Transverse colon (tissue), 4 donors: ENCODE measurements around the gene F8. TPM values are rescaled to one million over a fixed set of nuclear protein-coding genes. Genes with fewer than 3 reads are reported as not detected.
"Not testable (repeated sequence)": the region's sequence is repeated elsewhere in the genome, so short reads cannot be mapped to it uniquely, and the experiment has no call there.

Experiments
- DNase-seq: peaks from one replicate; pipeline ENCODE4 v3.0.0-alpha.2; 2019
- H3K27ac ChIP-seq, 4 donors: fragments of 200-600 bp; sonication (generic); 2 replicates each; pipeline ENCODE4 v1.5.1; 2016 to 2018; ENCODE audit warnings: inconsistent platforms in 4 of 4
- H3K27me3 ChIP-seq: fragments of 200-600 bp; sonication (generic); 2 replicates; pipeline ENCODE4 v1.5.1; 2017; ENCODE audit warnings: inconsistent platforms
- H3K36me3 ChIP-seq, 4 donors: fragments of 200-600 bp; sonication (generic); 2 replicates each; pipeline ENCODE4 v1.5.1; 2017 to 2019; ENCODE audit warnings: inconsistent platforms in 4 of 4
- H3K4me1 ChIP-seq, 4 donors: fragments of 200-600 bp; sonication (generic); 2 replicates each; pipeline ENCODE4 v1.5.1; 2017 to 2020; ENCODE audit warnings: inconsistent platforms in 4 of 4
- H3K4me3 ChIP-seq, 4 donors: fragments of 200-600 bp; sonication (generic); 1 replicate in 1 of 4; 2 replicates in 3 of 4; pipeline versions ENCODE4 v1.5.1 to v1.6.1; 2017 to 2019; ENCODE audit warnings: inconsistent platforms in 4 of 4
- H3K9me3 ChIP-seq, 2 donors: fragments of 200-600 bp; sonication (generic); 2 replicates each; pipeline ENCODE4 v1.5.1; 2017 to 2019; ENCODE audit warnings: inconsistent platforms in 2 of 2
- EP300 ChIP-seq: sonication (generic); formaldehyde crosslinking; IDR thresholded peaks from one replicate; pipeline ENCODE4 v1.6.1; 2017; ENCODE audit warnings: antibody characterized with exemption, low read depth
- POLR2A ChIP-seq: fragments of 450-650 bp; IDR thresholded peaks from one replicate; pipeline ENCODE4 v1.6.1; 2016; ENCODE audit warnings: antibody characterized with exemption, mild to moderate bottlenecking, moderate library complexity
- POLR2AphosphoS5 ChIP-seq, 3 donors: sonication (generic); formaldehyde crosslinking; IDR thresholded peaks; one replicate each; pipeline ENCODE4 v1.6.1; 2016; ENCODE audit warnings: antibody characterized with exemption in 3 of 3
- WGBS, 2 donors: methylation state at CpG; one replicate each; pipeline ENCODE4 v1.1.5; 2018; ENCODE audit warnings: low coverage in 1 of 2; 5-methylcytosine and 5-hydroxymethylcytosine counted together
- in situ Hi-C, 4 donors: fragments of 200-750 bp; cut with MboI; loops; one replicate each; pipeline versions ENCODE4 v1.15.0 to v1.15.1; 2017; ENCODE audit warnings: low sequenced_read_pairs in 3 of 4, low pct_ligation_motif_present in 1 of 4, low pct_unique_long_range_greater_than_20kb in 1 of 4
- intact Hi-C: fragments of 100-400 bp; cut with DNase I; formaldehyde crosslinking; loops from one replicate; pipeline ENCODE4 v1.15.1; 2023; ENCODE audit warnings: low total_unique reads
- total RNA-seq, 4 donors: library from RNA; depleted of rRNA; stranded (reverse); fragments of >200 nt; gene quantifications; one replicate each; pipeline ENCODE4 v1.1.0, GENCODE V29; 2016
- TF ChIP-seq, protein P1 (sequence below), 5 experiments: fragments of 200-600 bp in 3 of 5; fragments of 450-650 bp in 2 of 5; sonication (generic) in 3 of 5; IDR thresholded peaks; 1 replicate in 2 of 5; 2 replicates in 3 of 5; pipeline ENCODE4 v1.5.1; 2016 to 2017; ENCODE audit warnings: antibody characterized with exemption in 5 of 5, inconsistent platforms in 3 of 5, mild to moderate bottlenecking in 2 of 5, moderate library complexity in 1 of 5

Gene F8
- total RNA-seq, 4 donors from 2014 or later: 1.2 to 4.5 (median 4.0) TPM

DNA sequence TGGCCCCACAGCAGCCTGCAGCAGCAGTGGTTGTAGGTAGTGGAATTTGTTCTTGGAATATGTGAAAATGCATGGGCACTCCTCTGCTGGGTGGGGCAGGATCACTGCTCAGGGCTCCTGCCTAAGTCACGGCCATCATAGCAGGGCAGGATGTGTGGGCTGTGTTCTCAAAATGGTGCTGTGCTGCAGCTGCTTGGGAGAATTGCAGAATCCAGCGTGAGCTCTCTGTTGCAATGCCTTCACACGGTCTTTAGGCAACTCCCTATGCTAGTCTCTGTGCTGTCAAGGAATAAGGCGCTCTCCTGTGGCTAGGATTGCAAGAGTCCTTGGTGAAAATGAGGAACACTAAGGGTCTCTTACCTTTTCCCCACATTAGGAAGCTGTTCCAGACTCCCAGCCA is 42.9 kb downstream of the F8 start:
- 77% methylated on average over 4 of the region's 4 CpGs; no CpG with 5 or more reads in 1 of the 2 donors for WGBS, 2 donors
- intact Hi-C loops (no loop called here), in situ Hi-C loops (loop anchor here in 3 of 4 donors (10.0 to 25.0 kb wide), 2 partner anchors 85 to 108 kb away; no protein-coding TSS in a partner anchor)
- Histone ChIP-seq H3K4me3 (no peak overlapping the region), H3K27me3 (no peaks in the 10 kb centered on the region), H3K4me1 (peaks cover 0 to 4% (median 0%) of the 10 kb centered on the region in 4 donors), H3K9me3 (no peaks in the 10 kb centered on the region), H3K27ac (no peak overlapping the region), H3K36me3 (no peaks in the 10 kb centered on the region)
- TF ChIP-seq POLR2AphosphoS5 (IDR thresholded peaks at IDR 0.05): no peak
- TF ChIP-seq, protein P1, sequence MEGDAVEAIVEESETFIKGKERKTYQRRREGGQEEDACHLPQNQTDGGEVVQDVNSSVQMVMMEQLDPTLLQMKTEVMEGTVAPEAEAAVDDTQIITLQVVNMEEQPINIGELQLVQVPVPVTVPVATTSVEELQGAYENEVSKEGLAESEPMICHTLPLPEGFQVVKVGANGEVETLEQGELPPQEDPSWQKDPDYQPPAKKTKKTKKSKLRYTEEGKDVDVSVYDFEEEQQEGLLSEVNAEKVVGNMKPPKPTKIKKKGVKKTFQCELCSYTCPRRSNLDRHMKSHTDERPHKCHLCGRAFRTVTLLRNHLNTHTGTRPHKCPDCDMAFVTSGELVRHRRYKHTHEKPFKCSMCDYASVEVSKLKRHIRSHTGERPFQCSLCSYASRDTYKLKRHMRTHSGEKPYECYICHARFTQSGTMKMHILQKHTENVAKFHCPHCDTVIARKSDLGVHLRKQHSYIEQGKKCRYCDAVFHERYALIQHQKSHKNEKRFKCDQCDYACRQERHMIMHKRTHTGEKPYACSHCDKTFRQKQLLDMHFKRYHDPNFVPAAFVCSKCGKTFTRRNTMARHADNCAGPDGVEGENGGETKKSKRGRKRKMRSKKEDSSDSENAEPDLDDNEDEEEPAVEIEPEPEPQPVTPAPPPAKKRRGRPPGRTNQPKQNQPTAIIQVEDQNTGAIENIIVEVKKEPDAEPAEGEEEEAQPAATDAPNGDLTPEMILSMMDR (IDR thresholded peaks at IDR 0.05): no peak
- TF ChIP-seq EP300: no peak
- no peak for TF ChIP-seq POLR2A
- no peak for DNase-seq

DNA sequence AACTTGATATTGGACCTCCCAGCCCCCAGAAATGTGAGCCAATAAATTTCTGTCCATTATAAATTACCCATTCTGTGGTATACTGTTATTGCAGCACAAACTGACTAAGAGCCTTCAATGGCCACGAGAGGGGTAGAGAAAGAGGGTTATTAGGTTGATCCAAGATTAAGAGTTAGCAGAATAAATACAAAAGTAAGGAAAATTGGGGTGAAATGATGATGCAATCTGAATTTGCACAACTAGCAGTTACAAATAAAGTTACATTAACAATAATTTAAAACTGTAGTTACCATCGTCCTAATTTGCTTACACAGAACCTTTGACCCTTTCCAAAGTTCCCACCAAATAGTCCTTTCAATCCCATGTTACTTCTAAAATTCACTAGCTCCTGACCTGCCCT is 54.2 kb downstream of the F8 start:
- in situ Hi-C loops: no loop called here

DNA sequence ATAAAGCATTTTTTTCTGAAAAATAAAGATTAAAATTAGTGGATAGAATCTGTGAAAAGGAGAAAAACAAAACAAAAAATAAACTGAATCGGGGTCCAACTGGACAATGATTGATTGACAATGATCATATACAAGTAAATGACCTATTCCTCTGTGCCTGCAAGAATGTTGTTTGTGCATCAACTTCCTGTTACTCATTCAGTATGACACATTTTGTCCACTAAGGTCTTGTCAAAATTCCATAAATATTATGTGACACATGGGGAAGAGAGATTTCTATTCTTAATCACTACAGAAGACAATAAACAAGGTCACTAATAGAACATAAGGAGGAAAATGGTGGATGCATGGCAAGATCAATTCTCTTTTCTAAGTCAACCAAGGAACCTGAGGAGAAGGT is 54.9 kb downstream of the F8 start:
- in situ Hi-C loops (no loop called here), intact Hi-C loops (no loop called here)
- Histone ChIP-seq H3K27ac (no peak overlapping the region), H3K4me1 (no peaks in the 10 kb centered on the region), H3K36me3 (no peaks in the 10 kb centered on the region), H3K27me3 (no peaks in the 10 kb centered on the region), H3K4me3 (no peak overlapping the region), H3K9me3 (no peaks in the 10 kb centered on the region)
- TF ChIP-seq, protein P1 (IDR thresholded peaks at IDR 0.05): no peak
- TF ChIP-seq POLR2AphosphoS5 (IDR thresholded peaks at IDR 0.05): no peak
- no peak for TF ChIP-seq EP300
- no peak for TF ChIP-seq POLR2A
- no peak for DNase-seq
- 50 to 60% methylated on average over 1 of the region's 1 CpG for WGBS, 2 donors

More for the DNA sequence above, 54.2 kb downstream of the F8 start:
- Histone ChIP-seq H3K36me3 (no peaks in the 10 kb centered on the region), H3K27me3 (no peaks in the 10 kb centered on the region), H3K4me3 (no peak overlapping the region), H3K9me3 (no peaks in the 10 kb centered on the region), H3K27ac (no peak overlapping the region), H3K4me1 (no peaks in the 10 kb centered on the region)
- no peak for DNase-seq
- 42 to 56% methylated on average over 2 of the region's 2 CpGs for WGBS, 2 donors
- intact Hi-C loops: no loop called here
- TF ChIP-seq, protein P1 (IDR thresholded peaks at IDR 0.05): no peak
- TF ChIP-seq POLR2AphosphoS5 (IDR thresholded peaks at IDR 0.05): no peak
- TF ChIP-seq POLR2A: no peak
- TF ChIP-seq EP300: no peak

DNA sequence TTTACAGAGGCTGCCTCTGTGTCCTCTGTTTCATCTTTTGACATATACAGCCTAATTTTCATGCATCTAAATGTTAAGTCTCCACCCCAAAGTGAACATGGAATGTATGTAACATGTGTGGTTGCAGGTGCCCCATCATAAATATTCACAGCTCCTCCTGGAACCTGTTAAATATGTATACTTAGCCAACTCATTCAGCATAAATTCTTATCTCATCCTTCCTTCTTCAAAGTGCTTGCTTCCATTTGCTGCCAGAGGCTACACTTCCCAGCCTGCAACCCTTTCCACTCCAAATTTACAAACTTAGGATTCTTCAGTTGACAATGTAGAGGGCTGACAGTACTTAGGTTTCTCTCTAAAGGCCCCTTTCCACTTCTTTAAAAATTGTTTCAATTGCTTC is 60.6 kb downstream of the F8 start:
- intact Hi-C loops: no loop called here

DNA sequence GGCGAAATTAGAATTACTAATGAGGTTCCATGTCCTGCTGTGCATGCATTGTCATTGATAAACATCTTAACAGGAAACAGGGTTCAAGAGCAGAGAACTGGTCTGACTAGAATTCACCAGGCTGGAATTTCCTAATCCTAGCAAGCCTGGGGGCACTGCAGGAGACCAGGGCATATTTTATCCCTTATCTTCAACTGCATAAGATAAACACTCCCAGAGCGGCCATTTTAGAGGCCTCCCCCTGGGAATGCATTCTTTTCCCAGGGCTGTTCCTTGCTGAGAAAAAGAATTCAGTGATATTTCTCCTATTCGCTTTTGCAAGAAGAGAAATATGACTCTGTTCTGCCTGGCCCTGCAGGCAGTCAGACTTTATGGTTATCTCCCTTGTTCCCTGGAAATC is 66.7 kb downstream of the F8 start:
- intact Hi-C loops, DNase-seq, H3K27me3 ChIP-seq: not testable (repeated sequence)

More for the DNA sequence above, 60.6 kb downstream of the F8 start:
- DNase-seq: no peak
- no peaks in the 10 kb centered on the region for H3K9me3 ChIP-seq
- no peaks in the 10 kb centered on the region for H3K4me1 ChIP-seq
- H3K4me3 ChIP-seq: no peak overlapping the region
- H3K27ac ChIP-seq: no peak overlapping the region
- TF ChIP-seq, protein P1 (IDR thresholded peaks at IDR 0.05): no peak
- TF ChIP-seq EP300: no peak
- no peak for TF ChIP-seq POLR2A
- no peak for TF ChIP-seq POLR2AphosphoS5 (IDR thresholded peaks at IDR 0.05)
- no peaks in the 10 kb centered on the region for H3K36me3 ChIP-seq
- in situ Hi-C loops: no loop called here
- no peaks in the 10 kb centered on the region for H3K27me3 ChIP-seq

DNA sequence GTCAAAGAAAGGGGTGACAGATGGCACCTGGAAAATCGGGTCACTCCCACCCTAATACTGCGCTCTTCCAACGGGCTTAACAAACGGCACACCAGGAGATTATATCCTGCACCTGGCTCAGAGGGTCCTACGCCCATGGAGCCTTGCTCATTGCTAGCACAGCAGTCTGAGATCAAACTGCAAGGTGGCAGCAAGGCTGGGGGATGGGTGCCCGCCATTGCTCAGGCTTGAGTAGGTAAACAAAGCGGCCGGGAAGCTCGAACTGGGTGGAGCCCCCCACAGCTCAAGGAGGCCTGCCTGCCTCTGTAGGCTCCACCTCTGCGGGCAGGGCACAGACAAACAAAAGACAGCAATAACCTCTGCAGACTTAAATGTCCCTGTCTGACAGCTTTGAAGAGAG is 83.3 kb downstream of the F8 start:
- intact Hi-C loops, DNase-seq, H3K9me3 ChIP-seq, H3K4me3 ChIP-seq, H3K27ac ChIP-seq, H3K36me3 ChIP-seq, in situ Hi-C loops, H3K27me3 ChIP-seq, H3K4me1 ChIP-seq: not testable (repeated sequence)
- WGBS, 2 donors: 83% methylated on average over 10 of the region's 10 CpGs; no CpG with 5 or more reads in 1 of the 2 donors

More for the DNA sequence above, 66.7 kb downstream of the F8 start:
- H3K4me1 ChIP-seq, H3K9me3 ChIP-seq, H3K36me3 ChIP-seq, in situ Hi-C loops, H3K27ac ChIP-seq, H3K4me3 ChIP-seq: not testable (repeated sequence)
- WGBS, 2 donors: 71 to 83% methylated on average over 1 to 3 of the region's 3 CpGs

DNA sequence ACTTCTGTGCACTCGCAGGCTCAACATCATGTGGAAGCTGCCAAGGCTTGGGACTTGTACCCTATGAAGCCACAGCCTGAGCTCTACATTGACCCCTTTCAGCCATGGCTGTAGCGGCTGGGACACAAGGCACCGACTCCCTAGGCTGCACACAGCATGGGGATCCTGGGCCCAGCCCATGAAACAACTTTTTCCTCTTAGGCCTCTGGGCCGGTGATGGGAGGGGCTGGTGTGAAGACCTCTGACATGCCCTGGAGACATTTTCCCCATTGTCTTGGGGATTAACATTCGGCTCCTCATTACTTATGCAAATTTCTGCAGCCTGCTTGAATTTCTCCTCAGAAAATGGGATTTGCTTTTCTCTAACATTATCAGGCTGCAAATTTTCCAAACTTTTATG is 97.8 kb downstream of the F8 start:
- intact Hi-C loops, H3K9me3 ChIP-seq, DNase-seq, in situ Hi-C loops, H3K4me1 ChIP-seq, H3K36me3 ChIP-seq, H3K27ac ChIP-seq, H3K27me3 ChIP-seq, H3K4me3 ChIP-seq: not testable (repeated sequence)
- 93% methylated on average over 5 of the region's 5 CpGs; no CpG with 5 or more reads in 1 of the 2 donors for WGBS, 2 donors
